Panc1 (cell line): ENCODE measurements around the gene SLC38A9.

Experiments
- POLR2AphosphoS5 ChIP-seq: IDR thresholded peaks from 2 replicates; pipeline ENCODE4 v1.6.1; 2012; ENCODE audit warnings: mild to moderate bottlenecking, low read depth, low read length, moderate library complexity
- TF ChIP-seq, protein P1 (sequence below): fragments of 450-650 bp; IDR thresholded peaks from 2 replicates; pipeline ENCODE4 v1.5.1; 2017; ENCODE audit warnings: mild to moderate bottlenecking

DNA sequence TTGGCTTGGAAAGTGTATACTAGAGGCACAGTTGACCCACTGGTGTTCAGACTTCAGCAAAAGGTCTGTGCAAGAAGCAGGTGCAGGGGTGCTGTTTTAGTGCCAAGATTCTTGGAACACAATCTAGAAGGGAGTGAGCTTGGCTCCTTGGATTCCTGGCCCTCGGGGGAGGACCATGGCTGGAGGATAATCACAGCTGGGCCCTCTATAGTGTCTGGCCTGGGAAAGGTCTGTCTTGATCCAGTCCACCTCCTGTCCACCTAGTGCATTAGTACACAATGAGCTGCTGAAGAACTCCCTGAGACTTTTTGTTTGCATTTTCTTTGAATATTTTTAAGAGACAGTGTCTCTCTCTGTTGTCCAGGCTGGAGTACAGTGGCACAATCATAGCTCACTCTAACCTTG is 126.9 kb downstream of the SLC38A9 start:
- TF ChIP-seq, protein P1, sequence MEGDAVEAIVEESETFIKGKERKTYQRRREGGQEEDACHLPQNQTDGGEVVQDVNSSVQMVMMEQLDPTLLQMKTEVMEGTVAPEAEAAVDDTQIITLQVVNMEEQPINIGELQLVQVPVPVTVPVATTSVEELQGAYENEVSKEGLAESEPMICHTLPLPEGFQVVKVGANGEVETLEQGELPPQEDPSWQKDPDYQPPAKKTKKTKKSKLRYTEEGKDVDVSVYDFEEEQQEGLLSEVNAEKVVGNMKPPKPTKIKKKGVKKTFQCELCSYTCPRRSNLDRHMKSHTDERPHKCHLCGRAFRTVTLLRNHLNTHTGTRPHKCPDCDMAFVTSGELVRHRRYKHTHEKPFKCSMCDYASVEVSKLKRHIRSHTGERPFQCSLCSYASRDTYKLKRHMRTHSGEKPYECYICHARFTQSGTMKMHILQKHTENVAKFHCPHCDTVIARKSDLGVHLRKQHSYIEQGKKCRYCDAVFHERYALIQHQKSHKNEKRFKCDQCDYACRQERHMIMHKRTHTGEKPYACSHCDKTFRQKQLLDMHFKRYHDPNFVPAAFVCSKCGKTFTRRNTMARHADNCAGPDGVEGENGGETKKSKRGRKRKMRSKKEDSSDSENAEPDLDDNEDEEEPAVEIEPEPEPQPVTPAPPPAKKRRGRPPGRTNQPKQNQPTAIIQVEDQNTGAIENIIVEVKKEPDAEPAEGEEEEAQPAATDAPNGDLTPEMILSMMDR, result no peak
- TF ChIP-seq POLR2AphosphoS5, result no peak
